NCI-H82 treated with DMSO at 0.1 percent for 48 hours (cell line): ENCODE data around the gene DGCR2.
"Not testable (repeated sequence)": the region's sequence is repeated elsewhere in the genome, so short reads cannot be mapped to it uniquely, and the experiment has no call there.

ENCODE experiments used
- DNase-seq: peaks from one replicate; lab custom pipeline; 2025; ENCODE audit not compliant: unreplicated experiment; lab: John Stamatoyannopoulos, UW

DGCR2 gene, protein sequence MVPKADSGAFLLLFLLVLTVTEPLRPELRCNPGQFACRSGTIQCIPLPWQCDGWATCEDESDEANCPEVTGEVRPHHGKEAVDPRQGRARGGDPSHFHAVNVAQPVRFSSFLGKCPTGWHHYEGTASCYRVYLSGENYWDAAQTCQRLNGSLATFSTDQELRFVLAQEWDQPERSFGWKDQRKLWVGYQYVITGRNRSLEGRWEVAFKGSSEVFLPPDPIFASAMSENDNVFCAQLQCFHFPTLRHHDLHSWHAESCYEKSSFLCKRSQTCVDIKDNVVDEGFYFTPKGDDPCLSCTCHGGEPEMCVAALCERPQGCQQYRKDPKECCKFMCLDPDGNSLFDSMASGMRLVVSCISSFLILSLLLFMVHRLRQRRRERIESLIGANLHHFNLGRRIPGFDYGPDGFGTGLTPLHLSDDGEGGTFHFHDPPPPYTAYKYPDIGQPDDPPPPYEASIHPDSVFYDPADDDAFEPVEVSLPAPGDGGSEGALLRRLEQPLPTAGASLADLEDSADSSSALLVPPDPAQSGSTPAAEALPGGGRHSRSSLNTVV

DNA sequence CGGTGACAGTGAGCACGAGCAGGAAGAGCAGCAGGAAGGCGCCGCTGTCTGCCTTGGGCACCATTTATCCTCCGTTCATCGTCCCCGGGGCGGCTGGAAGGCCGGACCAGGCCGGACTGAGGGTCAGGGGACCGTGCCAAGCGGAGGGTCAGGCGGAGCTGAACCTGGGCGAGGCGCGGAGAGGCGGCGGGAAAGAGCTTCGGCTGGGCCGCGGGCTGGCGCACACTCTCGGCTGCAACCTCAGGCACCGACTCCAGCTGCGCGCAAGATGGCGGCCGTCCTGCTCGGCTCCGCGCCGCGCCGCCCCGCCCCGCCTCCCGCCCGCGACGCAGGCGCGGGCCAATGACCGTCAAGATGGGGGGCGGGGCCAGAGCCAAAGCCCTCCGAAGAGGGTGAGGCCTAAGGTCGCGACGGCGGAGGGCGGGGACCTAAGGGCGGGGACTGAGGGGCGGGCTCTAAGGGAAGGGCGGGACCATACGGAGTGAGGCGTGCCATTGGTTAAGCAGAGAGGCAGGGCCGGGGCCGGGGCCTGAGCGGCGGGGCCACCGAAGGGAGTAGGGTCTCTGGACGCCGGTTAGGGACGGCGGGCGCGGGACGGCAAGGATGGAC is at the start of gene DGCR2:
DGCR2 (minus strand) TSS at position 270 of the 609 bp plus-strand sequence; CDS start at position 64, 206 bp downstream.
- DNase-seq: peak; percentile 71

DNA sequence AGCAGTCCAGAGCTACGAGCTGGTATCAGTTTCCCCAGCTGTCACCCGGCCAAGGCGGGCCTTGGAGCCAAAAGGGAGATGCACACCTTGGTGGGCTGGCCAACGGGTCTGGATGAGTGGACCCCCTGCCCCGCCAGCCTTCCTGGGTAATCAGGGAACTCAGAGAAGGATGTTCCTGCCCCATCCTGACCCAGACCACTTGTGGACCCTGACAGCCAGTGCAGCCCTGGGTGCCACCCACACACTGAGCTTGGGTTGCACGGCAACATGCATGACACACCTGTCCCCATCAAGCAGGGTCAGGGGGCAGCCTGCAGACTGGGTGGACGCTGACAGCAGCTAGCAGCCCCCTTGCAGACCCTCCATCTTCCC is 47.7 kb upstream of the DGCR2 start:
- DNase-seq: no peak

DNA sequence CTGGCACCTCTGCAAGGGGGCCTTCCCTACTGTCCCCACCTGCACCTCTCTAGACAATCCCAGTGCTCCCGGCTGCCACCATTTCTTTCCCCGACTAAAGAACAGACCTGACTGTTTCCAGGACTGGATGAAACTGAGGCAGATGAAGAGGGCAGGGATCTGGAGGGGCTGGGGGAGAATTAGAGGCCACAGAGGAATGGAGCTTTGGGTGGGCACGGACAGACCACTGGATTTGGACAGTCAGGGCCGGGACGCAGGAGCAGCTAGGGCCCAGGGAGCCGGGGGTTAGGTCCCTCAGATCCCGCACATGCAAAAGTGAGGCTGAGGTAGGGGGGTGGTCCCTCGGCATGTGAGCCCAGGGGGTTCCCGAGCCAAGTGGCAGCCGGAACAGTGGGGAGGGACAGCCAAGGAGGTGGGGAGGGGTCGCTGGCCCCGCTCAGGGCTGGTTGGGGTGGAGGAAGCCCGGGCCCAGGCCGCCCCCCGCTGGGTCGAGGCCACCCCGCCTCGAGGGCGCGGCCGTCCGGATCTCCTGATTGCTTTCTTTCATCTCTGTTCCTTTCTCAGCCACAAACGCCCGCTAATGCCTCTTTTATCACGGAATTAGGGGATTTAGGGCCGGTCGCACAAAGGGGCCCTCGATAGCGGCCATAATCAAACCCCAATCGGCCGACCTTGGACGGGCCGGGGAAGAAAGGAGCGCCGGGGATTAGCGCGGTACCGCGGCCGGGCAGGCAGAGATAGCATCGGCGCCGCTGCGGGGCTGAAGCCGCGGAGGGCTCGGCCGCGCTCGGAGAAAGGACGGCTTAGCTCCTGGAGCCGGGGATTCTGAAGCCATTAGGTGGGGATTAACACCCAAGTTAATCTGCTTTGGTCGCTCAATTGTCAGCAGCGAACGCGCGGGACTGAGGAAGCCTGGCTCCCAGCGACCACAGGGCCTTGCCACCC is 47.1 kb upstream of the DGCR2 start:
- peak; percentile 69 for DNase-seq

DNA sequence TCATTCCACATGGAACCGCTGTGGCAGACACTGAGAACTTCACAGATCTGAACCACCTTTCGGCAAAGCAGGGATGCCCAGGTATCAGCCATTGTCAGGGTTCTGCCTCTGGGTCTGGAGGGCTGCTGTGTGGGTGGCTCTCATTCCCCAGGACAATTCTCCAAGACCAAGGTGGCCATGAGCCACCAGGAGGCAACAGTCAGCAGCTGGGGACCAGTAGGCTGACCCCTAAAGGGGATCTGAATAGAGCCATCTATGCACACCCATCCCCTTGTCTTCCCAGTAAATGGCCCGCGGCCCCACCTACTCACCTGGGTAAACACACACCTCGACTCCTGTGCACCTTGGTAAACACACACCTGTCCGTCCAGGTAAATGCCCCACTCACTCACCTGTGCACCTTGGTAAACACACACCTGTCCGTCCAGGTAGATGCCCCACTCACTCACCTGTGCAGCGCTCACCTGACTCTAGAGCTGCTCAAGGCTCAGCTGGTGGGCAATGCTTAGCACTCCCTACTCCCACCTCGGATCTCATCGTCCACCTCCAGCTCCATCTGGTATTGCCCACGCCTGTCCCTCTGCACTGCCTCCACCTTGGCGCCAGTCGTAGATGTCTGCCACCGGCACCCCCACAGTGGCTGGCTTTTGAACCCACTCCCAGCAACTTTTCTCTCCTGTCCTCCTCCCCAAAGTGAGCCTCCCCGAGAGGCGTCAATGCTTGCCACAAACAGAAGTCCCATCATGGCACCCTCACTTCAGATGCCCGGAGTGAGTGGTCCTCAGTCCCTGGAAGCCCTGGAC is 46.1 kb upstream of the DGCR2 start:
- DNase-seq: no peak

DNA sequence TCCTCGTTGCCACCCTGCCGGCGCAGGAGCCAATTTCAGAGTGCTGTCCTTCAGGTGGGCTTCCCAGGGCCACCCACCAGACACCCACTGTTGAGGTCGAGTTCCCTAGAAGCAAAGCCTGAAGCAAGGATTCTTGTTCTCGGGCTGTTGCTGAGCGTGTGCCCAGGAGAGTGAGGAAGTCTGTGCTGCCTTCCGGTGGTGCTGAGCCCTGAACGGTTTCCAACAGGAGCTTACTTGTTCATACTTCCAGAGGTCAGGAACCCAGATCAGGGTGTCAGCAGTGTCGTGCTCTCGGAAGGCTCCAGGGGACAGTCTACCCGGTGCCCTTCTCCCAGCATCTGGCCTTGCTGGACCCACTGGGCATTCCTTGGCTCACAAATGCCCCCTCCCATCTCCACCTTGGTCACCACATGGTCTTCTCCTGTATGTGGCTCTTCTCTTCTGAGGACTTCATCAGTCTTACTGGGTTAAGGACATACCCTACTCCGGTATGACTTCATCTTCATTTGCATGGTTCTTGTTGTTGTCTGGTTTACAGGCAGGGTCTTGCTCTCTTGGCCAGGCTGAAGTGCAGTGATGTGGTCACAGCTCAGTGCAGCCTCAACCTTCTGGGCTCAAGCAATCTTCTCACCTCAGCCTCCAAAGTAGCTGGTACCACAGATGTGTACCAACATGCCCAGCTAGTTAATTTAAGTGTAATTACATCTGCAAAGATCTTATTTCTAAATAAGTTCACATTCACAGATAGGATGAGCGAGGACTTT is 45.1 kb upstream of the DGCR2 start:
- DNase-seq: no peak

DNA sequence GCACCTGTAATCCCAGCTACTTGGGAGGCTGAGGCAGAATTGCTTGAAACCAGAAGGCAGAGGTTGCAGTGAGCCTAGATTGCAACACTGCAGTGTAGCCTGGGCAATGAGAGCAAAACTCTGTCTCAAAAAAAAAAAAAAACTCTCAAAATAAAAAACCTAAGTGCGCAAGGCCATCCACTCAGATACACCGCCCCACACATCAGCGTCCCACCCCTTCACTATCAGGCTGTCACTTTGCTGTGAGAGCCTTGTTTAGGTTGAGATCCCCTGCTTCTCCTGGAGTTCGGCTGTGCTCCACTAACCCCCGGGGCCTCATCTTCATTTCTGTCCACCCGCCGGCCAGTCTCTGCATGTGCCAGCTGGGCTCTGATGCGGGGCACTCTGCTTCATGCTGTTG is 44.2 kb upstream of the DGCR2 start:
- DNase-seq: no peak

DNA sequence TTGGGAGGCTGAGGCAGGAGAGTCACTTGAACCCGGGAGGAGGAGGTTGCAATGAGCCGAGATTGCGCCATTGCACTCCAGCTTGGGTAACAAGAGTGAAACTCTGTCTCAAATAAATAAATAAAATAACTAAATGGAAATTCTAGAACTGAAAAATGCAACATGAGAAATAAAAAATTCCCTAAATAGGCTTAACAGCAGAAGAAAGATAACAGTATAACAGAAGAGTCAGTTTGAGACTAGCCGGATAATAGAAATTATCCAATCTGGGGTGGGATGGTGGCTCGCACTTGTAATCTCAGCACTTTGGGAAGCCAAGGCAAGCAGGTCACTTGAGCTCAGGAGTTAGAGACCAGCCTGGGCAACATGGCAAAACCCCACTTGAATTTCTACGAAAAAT is 42.2 kb upstream of the DGCR2 start:
- no peak for DNase-seq

DNA sequence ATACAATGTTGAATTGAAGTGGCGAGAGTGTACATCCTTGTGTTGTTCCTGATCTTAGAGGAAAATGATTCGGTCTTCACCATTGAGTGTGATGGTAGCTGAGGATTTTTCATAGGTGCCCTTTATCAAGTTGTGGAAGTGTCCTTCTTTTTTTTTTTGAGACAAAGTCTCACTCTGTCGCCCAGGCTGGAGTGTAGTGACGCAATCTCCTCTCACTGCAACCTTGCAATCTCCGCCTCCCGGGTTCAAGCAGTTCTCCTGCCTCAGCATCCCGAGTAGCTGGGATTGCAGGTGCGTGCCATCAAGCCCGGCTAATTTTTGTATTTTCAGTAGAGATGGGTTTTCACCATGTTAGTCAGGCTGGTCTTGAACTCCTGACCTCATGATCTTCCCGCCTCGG is 36.4 kb upstream of the DGCR2 start:
- DNase-seq: not testable (repeated sequence)

DNA sequence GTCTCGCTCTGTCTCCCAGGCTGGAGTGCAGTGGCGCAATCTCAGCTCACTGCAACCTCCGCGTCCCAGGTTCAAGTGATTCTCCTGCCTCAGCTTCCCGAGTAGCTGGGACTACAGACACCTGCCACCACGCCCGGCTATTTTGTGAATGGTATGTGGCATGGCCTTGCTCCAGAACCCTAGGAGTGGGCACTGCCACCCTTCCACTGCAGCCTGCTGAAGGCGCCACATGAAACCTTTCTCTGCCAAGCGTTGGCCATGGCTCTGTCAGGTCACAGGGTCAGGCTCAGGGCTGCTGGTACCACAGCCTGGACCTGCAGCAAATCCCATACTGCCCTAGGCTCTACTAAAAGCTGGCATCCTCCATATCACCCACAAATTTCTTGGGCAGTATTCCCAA is 33.9 kb upstream of the DGCR2 start:
- DNase-seq: not testable (repeated sequence)

DNA sequence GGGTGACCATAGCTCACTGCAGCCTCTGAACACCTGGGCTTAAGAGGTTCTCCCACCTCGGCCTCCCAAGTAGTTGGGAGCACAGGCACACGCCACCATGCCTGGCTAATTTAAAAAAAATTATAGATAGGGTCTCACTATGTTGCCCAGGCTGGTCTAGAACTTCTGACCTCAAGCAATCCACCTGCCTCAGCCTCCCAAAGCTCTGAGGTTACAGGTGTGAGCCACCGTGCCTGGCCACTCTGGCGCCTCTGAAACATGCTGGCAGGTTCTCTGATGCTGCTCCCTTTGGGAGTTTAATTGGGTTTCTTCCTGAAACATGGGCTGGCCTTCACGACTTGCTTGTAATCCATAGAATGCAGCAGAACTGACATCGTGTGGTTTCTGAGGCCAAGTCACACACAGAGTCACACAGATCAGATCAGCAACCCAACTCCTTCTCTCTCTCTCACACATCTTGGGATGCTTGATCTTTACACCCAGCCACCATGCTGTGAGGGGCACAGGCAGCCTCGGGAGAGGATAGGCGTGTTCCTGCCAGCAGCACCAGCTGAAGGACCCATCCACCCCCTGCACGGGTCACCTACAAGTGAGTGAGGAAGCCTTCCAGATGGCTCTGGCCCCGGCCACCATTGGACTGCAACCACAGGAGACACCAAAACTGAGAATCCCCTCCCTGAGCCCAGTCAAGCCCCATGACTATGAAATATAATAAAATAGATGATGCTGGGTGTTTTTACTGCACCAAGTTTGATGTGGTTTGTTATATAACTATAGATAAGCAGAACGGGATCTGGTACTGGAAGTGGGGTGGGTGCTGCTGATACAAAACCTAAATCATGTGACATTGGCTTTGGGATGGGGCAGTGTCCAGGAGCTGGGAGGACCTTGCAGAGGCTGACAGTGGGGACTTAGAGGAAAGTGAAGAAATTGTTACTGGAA is 31.0 kb upstream of the DGCR2 start:
- no peak for DNase-seq

DNA sequence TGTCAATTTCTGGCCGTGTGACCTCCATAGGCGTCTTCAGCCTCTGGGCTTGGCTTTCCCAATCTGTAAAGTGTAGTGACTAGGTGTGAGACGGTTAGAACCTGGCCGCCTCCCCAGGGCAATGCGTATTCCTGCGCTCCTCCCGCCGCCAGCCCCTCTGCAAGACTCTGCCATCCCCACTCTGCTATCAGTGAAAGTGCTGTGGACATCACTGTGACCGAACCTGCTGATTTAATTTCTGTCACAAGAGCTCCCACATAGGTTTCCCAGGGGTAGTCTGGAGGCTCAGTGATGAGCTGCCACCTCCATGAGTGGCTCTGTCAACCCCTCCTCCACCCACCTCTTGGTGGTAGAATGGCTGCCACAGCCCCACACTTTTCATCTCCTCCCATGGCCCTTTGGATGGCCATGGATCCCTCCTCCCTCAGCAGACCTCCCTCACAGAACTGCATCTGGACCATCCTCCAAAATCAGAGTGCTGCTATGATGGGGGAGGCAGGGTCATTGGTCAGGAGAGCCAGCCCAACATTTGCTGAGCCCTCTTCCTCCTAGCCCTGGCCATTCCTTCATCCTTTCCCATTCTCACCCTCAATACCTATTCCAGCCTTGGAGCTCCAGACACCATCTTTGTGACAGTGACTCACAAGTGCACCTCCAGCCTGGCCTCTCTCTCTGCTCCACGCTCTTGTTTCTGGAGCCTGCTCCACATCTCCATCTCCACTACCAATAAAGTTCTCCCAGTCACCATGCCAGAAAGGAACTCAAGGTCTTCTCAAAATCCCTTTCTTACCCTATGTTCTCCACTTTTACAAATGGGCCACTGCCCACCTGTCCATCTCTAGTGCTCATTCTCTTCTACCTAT is 29.3 kb upstream of the DGCR2 start:
- no peak for DNase-seq

DNA sequence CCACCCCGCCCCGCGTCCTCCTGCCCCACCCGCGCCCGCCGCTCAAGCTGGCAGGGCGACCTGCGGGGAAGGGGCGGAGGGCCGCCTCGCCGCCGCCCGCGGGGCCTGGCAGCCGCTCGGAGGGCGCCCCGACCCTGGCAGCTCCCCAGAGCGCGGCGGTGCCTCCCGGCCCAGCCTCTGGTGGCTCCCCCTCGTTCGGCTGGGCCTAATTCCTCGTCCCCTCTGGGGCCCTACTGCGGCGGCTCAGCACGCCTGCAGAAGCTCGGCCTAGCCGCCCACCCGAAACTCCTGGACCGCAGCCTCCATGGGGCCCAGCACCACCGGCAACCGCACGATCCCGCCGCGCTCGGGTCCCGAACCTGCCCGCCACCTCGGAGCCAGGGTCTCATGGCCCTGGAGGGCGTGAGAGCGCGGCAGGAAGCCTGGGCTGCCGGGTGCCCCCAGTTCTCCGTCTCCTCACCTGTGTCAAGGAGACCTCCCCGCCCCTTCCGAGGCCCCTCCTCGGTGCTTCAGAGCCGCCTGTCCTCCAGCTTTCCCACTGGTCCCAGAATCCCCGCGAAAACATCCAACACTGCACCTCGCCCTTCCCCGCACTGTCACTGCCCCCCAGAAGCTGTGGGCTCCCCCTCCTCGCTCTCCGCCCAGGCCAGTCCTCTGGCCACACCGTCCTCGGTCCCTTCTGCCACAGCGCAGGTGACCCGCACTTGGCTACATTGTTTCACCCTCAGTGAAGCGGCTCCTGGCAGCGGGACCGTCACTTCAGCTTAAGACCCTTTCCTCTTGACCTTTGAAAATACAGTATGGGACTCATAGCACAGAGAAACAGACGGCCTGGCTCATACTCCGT is 28.5 kb upstream of the DGCR2 start:
- DNase-seq: no peak

DNA sequence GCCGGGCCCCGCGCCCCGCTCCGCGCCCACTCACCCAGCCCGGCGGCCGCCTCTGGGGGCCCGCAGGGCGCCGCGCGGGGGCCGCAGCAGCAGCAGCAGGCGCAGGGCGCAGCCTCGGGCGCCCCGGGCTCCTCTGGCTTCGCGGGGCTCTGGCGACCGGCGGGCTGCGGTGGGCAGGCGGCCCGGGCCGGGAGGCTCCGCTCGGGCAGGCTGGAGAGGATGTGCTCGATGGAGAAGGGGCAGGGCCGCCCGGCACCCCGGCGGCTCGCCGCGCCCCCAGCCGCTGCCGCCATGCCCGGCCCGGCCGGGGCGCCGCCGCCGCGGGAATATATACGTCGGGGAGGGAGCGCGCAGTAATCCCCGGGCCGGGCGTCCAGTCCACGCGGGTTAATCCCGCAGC is 27.8 kb upstream of the DGCR2 start, which contains the start of gene GSC2:
GSC2 (minus strand) TSS at position 302 of the 400 bp plus-strand sequence; CDS start at position 293, 9 bp downstream.
- no peak for DNase-seq

DNA sequence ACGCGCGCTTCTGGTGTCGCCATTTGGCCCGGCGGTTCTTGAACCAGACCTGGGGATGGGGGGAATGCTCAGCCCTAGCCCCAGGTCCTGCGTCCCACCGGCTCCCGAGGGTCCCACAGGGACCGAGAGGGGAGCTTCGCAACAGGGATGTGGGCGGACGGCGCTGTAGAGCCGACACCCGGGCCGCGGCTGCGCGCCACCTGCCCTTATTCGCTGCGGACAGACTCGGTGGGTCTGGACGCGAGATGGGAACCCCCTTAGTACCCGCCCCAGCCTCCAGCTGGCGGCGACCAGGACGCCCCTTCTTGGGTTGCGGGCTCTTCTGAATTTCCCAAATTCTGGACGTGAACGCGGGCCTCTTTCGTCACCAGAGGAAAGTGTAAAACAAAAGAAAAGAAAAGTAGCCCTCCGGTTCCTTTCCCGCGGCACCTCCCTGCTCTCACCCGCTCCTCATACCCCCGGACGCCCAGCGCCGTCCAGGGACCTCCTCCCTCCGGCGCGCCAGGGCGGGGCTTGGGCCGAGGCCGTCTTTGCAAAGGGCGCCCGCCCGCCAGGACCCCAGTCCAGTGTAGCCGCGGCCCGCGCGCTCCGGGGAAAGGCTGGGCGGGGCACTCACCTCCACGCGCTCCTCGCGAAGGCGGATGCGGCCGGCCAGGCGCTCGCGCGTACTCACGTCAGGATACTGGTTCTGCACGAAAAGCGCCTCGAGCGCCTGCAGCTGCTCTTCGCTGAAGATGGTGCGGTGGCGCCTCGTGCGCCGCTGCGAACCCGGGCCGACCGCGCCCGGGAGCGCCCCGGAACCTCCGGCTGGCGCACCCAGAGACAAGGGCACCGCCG is 27.1 kb upstream of the DGCR2 start:
- DNase-seq: no peak

DNA sequence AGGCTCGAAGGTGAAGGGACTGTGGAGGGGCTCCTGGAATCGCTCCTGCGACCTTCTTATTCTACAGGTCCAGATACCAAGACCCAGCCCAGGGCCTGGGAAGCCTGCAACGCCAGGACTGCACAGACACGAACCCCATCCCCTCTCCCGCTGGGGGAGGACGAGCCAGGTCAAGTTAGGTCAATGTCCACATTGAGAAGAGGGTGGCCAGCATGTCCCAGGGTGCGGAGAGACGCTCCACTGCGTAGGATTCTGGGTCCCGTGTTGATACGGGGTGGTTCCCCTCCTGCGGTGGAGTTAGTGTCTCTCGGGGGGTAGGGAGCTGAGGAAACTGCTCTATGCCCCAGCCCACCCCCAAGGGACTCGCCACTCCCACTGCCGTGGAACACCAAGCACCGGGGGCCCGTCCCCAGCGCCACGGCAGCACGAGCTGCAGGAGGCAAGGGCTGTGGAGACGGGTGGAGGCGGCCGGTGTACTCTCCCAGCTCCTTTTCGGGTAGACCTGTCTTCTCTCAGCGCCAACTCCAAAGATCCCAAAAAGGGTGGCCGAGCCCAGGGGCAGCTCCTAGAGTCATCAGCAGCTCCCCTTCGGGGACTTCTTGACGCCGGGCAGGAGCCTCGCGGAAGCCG is 26.3 kb upstream of the DGCR2 start:
- DNase-seq: no peak
